Lung (tissue), 12 donors: Measurements from ENCODE around the gene P2RX6. TPM values are rescaled to one million over a fixed set of nuclear protein-coding genes. Genes with fewer than 3 reads are reported as not detected.

Experiments
- ATAC-seq: fragments of 200-7000 bp; cut with Tn5 transposase; one replicate; pipeline ENCODE4 v1.9.1; 2020; ENCODE audit warnings: moderate number of reproducible peaks; ENCODE audit not compliant: insufficient read depth, low FRiP score
- DNase-seq, 3 donors: peaks; one replicate each; pipeline ENCODE4 v3.0.0-alpha.2; 2013 to 2017
- H3K27ac ChIP-seq, 2 donors: one replicate each; pipeline ENCODE4 v1.5.1; 2013; ENCODE audit warnings: mild to moderate bottlenecking in 2 of 2, moderate library complexity in 2 of 2, control low read depth in 1 of 2, inconsistent platforms in 1 of 2, low read depth in 1 of 2, low read length in 1 of 2
- H3K27me3 ChIP-seq, 3 donors: one replicate each; pipeline ENCODE4 v1.5.1; 2013; ENCODE audit warnings: low read length in 2 of 3; ENCODE audit not compliant: control insufficient read depth in 3 of 3, insufficient read depth in 3 of 3
- H3K36me3 ChIP-seq, 4 donors: one replicate each; pipeline ENCODE4 v1.5.1; 2013; ENCODE audit warnings: low read length in 4 of 4, mild to moderate bottlenecking in 1 of 4, moderate library complexity in 1 of 4; ENCODE audit not compliant: control insufficient read depth in 4 of 4, insufficient read depth in 4 of 4
- H3K4me1 ChIP-seq, 5 donors: one replicate each; pipeline ENCODE4 v1.5.1; 2013; ENCODE audit warnings: low read length in 5 of 5, mild to moderate bottlenecking in 2 of 5, moderate library complexity in 1 of 5; ENCODE audit not compliant: control insufficient read depth in 5 of 5, insufficient read depth in 5 of 5
- H3K4me3 ChIP-seq: one replicate; pipeline ENCODE4 v1.5.1; 2013; ENCODE audit warnings: mild to moderate bottlenecking, control low read depth, moderate library complexity
- H3K9ac ChIP-seq, 2 donors: one replicate each; pipeline ENCODE4 v1.5.1; 2013; ENCODE audit warnings: low read length in 2 of 2, control low read depth in 1 of 2; ENCODE audit not compliant: insufficient read depth in 1 of 2
- H3K9me3 ChIP-seq, 4 donors: one replicate each; pipeline ENCODE4 v1.5.1; 2013; ENCODE audit warnings: low read length in 3 of 4, mild to moderate bottlenecking in 1 of 4, moderate library complexity in 1 of 4; ENCODE audit not compliant: control insufficient read depth in 4 of 4, insufficient read depth in 3 of 4
- CTCF ChIP-seq: IDR thresholded peaks from 2 replicates; pipeline ENCODE4 v1.5.1; 2012; ENCODE audit warnings: mild to moderate bottlenecking; ENCODE audit errors: control extremely low read depth, extremely low read depth
- WGBS, 2 donors: extraction: QIAGEN DNeasy Blood & Tissue Kit; methylation state at CpG; one replicate each; pipeline ENCODE4 v1.1.7; 2013; 5-methylcytosine and 5-hydroxymethylcytosine counted together
- polyA plus RNA-seq, 2 donors: library from polyadenylated mRNA; stranded (reverse); fragments of 200-250 nt; gene quantifications; one replicate each; pipeline ENCODE4 v1.2.1, GENCODE V29; 2013
- total RNA-seq, 2 donors: library from RNA; depleted of rRNA in 1 of 2; stranded (reverse); fragments of >200 nt in 1 of 2; gene quantifications; one replicate each; pipeline ENCODE4 v1.2.1, GENCODE V29; 2014 to 2021
- donor health status: control.
- donor health status: control.
- donor health status: Bipolar disorder and iron deficiency.
- donor health status: healthy.
- donor health status: DM: yes; HTN: yes; CAD: no.

The P2RX6 gene
- total and polyA plus RNA-seq, 4 donors = 0.21 to 2.2 (median 0.93) TPM

- no peak for TF ChIP-seq CTCF
- Histone ChIP-seq H3K36me3 (no peaks in the 10 kb centered on the region), H3K27me3 (peaks cover 0 to 9% (median 0%) of the 10 kb centered on the region in 3 donors), H3K4me3 (no peak overlapping the region), H3K9me3 (no peaks in the 10 kb centered on the region), H3K4me1 (peaks cover 0 to 3% (median 0%) of the 10 kb centered on the region in 5 donors), H3K27ac (no peak overlapping the region), H3K9ac (no peak overlapping the region)
- ATAC-seq = no peak
- WGBS, 2 donors = 90 to 91% methylated on average over 13 of the region's 13 CpGs
- no peak for DNase-seq
Measured at GRCh38 chr22:21028277-21029251, 13.6 kb downstream of the P2RX6 start.

GRCh38 chr22:21029486-21030025, 14.6 kb downstream of the P2RX6 start:
- Histone ChIP-seq H3K27me3 (peaks cover 0 to 9% (median 0%) of the 10 kb centered on the region in 3 donors), H3K9ac (no peak overlapping the region), H3K27ac (no peak overlapping the region), H3K9me3 (no peaks in the 10 kb centered on the region), H3K4me3 (no peak overlapping the region), H3K4me1 (peaks cover 0 to 3% (median 0%) of the 10 kb centered on the region in 5 donors), H3K36me3 (no peaks in the 10 kb centered on the region)
- no peak for ATAC-seq
- TF ChIP-seq CTCF = no peak
- 75 to 86% methylated on average over 12 of the region's 12 CpGs for WGBS, 2 donors
- DNase-seq = no peak

GRCh38 chr22:21030032-21030431, 15.1 kb downstream of the P2RX6 start:
- WGBS, 2 donors = 88 to 94% methylated on average over 15 of the region's 15 CpGs
- no peak overlapping the region for H3K4me3 ChIP-seq
- no peak for ATAC-seq
- no peak for TF ChIP-seq CTCF
- no peak overlapping the region for H3K27ac ChIP-seq
- H3K27me3 ChIP-seq = peaks cover 0 to 9% (median 0%) of the 10 kb centered on the region in 3 donors
- H3K4me1 ChIP-seq = peaks cover 0 to 3% (median 0%) of the 10 kb centered on the region in 5 donors
- no peaks in the 10 kb centered on the region for H3K9me3 ChIP-seq
- no peak overlapping the region for H3K9ac ChIP-seq
- no peak for DNase-seq
- H3K36me3 ChIP-seq = no peaks in the 10 kb centered on the region
